ENCODE data around the gene MOB1B.

The MOB1B gene

GRCh38 chr4:70901984-70902576 is at the start of gene MOB1B:
Gene MOB1B, plus strand, starts transcription at chr4:70902369. Its CDS starts 168 bp downstream, at chr4:70902537.
- peak; percentile 54 for DNase-seq

- DNase-seq, result no peak
Observed at GRCh38 chr4:70855464-70855863, 46.7 kb upstream of the MOB1B start.

- DNase-seq, result no peak
Observed at GRCh38 chr4:70858454-70858853, 43.7 kb upstream of the MOB1B start.

GRCh38 chr4:70859066-70859465 is 43.1 kb upstream of the MOB1B start:
- DNase-seq, result no peak

- DNase-seq, result no peak
Observed at GRCh38 chr4:70863099-70863790, 38.9 kb upstream of the MOB1B start.

GRCh38 chr4:70868778-70869177 is 33.4 kb upstream of the MOB1B start:
- no peak for DNase-seq

- no peak for DNase-seq
Observed at GRCh38 chr4:70873216-70873615, 29.0 kb upstream of the MOB1B start.

- no peak for DNase-seq
Observed at GRCh38 chr4:70874268-70875156, 27.7 kb upstream of the MOB1B start.

GRCh38 chr4:70877556-70877955 is 24.6 kb upstream of the MOB1B start:
- no peak for DNase-seq

GRCh38 chr4:70880739-70881138 is 21.4 kb upstream of the MOB1B start:
- no peak for DNase-seq

- DNase-seq, result no peak
Observed at GRCh38 chr4:70885174-70885573, 17.0 kb upstream of the MOB1B start.

- no peak for DNase-seq
Observed at GRCh38 chr4:70892086-70892769, 9.9 kb upstream of the MOB1B start.

- DNase-seq, result no peak
Observed at GRCh38 chr4:70893790-70894189, 8.4 kb upstream of the MOB1B start.

GRCh38 chr4:70895405-70895804 is 6.8 kb upstream of the MOB1B start:
- no peak for DNase-seq

GRCh38 chr4:70895811-70896491 is 6.2 kb upstream of the MOB1B start:
- no peak for DNase-seq

- DNase-seq, result peak; percentile 58
Observed at GRCh38 chr4:70898581-70898980, 3.6 kb upstream of the MOB1B start.

GRCh38 chr4:70901607-70901983 is 574 bp upstream of the MOB1B start:
- DNase-seq, result no peak

- DNase-seq, result peak; percentile 5
Observed at GRCh38 chr4:70902577-70903290, 565 bp downstream of the MOB1B start.

GRCh38 chr4:70903291-70903603 is 1.1 kb downstream of the MOB1B start:
- DNase-seq, result no peak

- no peak for DNase-seq
Observed at GRCh38 chr4:70908993-70909556, 6.9 kb downstream of the MOB1B start.

GRCh38 chr4:70914000-70914399 is 11.8 kb downstream of the MOB1B start:
- DNase-seq, result no peak

- DNase-seq, result no peak
Observed at GRCh38 chr4:70914631-70915030, 12.5 kb downstream of the MOB1B start.
